ENCODE results near the gene LRRC25.
A peak's percentile ranks its signal among the peaks of the same experiment; 100 is the strongest.

The LRRC25 gene

DNA sequence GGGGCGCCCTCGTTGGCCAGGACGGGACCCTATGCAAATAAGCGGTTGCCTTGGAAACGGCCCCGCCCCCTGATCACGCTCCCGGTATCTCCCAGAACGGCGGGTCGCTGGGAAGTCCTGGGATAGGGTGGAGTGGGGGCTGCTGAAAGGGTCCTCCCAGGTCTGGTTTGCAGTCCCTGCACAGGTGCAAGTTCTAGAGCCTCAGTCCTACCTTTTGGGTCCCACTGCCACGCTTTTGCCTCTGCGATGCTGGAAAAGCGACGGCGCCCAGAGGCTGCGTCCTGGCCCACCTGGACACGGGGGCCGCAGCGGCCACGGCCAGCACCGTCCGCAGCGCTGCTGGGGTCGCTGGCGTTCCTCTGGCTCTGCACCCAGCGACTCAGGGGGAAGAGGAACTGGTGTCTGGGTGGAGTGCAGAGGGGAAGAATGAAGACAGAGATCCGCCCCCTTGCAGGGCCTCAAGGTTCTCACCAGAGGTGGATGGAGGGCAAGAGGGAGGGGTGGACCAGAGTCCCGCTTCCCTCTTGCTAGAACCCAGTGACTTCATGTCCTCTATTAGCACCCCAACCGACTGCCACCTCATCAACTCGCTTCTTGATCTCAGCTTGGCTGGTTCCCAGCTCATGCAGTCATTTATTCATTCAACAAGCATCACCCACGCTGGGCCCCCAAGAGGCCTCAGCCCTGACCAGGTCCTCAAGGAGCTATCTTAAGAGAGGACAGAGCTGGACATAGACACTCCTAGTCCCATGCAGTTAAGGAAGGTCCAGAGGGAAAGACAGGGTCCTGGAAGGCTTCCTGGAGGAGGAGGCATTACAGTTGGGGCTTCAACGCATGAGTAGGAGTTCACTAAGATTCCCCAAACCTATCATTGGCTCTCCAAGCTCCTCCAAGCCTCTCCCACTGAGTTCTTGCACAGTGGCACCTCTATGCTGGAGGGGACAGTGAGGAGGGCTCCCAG, at the start of gene LRRC25:
TSS of gene LRRC25 (minus strand) at position 381 of the 961 bp plus-strand sequence. CDS start 659 bp downstream, outside the sequence.
- DNase-seq: no peak

DNA sequence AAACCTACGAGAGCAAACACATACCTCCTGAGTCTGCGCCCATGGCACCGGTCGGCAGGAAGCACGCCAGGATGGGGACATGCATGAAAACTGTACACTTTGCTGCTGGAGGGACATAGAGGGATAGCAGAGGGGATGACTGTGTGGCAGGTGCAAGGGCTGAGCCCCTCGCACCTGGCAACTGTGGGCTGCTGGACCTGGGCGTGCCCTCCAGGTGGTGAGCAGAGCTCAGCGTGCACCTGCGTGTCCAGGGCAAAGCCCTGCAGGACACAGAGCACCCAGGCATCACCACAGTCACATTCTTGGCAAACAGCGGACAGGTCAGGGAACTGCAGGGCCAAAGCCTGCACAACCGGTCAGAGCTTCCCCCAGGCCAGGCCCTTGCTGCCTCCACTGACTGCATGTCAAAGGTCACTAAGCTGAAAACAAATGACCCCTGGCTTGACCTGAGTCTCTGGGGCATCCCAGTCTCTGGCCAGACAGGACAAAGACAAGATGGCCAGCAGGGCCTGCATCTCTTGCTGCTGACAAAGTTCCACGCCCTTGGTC, 49.5 kb upstream of the LRRC25 start:
- no peak for DNase-seq

DNA sequence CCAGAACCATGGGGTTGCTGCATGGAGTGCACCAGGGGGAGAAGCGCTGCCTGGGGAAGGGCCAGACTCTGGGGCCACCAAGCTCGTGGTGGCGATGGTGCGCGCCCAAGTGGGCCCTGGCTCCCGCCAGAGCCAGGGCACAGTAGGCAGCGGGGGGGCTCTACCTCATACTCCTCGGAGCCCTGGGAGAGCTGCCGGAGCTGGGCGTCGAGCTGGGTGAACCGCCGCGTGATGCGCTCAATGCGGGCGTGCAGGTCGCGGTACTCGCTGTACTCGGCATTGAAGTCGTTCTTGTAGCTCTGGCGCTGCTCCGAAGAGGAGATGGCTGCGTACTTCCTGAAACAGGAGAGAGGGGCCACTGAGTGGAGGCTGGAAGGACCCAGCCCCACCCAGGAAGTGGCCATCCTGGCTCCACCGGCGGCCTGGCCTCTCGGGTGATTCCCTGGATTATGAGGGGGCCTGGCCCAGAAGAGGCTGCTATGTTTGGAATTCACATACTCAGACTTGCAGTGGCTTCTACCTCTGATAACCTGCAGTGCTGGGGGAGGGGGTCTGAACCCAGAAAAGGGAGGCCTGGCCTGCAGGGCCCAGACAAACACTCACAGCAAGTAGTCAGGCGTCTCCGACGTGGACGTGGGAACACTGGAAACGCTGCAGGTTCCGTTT, 48.9 kb upstream of the LRRC25 start:
- no peak for DNase-seq

- DNase-seq: no peak
Observed at GRCh38 chr19:18445262-18445948, 48.0 kb upstream of the LRRC25 start.

DNA sequence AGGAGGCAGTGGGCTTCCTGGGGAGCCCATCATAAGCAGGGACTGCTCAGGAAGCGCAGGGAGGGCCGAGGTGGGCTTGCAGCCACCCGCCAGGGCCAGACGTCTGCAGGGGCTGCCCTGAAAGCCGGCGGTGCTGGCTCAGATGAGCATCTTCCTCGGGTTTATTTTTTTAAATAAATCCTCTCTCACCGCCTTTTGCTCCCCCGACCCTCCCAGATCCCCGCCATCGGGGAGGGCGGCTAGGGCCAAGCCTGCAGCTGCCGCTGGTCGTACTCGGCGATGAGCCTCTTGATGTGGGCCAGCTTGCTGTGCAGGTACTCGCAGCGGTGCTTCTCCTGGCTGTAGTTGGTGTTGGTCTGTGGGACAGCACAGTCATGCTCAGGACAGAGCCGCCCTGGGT, 47.1 kb upstream of the LRRC25 start:
- no peak for DNase-seq

DNA sequence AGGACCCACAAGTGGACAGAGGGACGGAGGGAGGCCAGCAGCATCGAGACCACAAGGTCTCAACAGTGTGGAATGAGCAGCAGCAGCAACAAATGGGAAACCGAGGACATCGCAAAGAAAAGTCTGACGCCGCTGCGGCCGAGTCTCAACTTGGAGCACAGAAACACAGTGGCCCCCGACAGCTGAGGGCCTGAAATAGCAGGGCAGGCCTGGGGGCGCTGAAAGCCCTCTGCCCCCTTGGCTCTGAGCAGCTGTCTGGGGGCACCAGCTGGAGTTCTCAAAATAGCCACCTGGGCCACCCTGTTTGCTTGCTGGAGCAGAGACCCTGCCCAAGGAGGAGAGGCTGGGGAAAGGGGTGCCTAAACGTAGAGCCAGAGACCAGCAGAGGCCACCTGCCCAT, 46.4 kb upstream of the LRRC25 start:
- DNase-seq: no peak

GRCh38 chr19:18443406-18443805, 46.0 kb upstream of the LRRC25 start:
- DNase-seq: no peak

- DNase-seq: no peak
Observed at GRCh38 chr19:18442941-18443340, 45.5 kb upstream of the LRRC25 start.

GRCh38 chr19:18441804-18442788, 44.7 kb upstream of the LRRC25 start:
- no peak for DNase-seq

- DNase-seq: no peak
Observed at GRCh38 chr19:18440936-18441803, 43.7 kb upstream of the LRRC25 start.

DNA sequence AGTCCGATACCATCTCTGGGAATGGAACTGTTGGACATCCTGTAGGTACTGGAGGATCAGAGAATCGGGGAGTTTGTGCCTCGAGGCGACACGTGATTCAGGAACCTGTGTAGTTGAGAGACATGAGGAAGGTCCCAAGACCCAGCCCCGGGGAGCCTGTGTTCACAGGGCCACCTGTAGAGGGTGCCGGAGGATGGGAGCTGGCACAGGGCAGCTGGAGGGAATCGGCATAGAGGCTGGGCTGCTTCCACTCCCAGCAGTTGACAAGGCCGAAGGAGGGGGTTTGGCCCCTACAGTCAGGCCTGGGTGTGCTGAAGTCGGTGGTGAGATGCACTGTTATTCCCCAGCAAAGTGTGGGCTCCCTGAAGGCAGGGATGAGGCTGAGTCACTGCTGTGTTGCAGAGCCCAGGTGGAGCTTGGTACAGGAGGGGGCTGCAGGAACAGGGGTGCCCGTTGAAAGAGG, 43.0 kb upstream of the LRRC25 start:
- DNase-seq: no peak

- no peak for DNase-seq
Observed at GRCh38 chr19:18439910-18440237, 42.5 kb upstream of the LRRC25 start.

DNA sequence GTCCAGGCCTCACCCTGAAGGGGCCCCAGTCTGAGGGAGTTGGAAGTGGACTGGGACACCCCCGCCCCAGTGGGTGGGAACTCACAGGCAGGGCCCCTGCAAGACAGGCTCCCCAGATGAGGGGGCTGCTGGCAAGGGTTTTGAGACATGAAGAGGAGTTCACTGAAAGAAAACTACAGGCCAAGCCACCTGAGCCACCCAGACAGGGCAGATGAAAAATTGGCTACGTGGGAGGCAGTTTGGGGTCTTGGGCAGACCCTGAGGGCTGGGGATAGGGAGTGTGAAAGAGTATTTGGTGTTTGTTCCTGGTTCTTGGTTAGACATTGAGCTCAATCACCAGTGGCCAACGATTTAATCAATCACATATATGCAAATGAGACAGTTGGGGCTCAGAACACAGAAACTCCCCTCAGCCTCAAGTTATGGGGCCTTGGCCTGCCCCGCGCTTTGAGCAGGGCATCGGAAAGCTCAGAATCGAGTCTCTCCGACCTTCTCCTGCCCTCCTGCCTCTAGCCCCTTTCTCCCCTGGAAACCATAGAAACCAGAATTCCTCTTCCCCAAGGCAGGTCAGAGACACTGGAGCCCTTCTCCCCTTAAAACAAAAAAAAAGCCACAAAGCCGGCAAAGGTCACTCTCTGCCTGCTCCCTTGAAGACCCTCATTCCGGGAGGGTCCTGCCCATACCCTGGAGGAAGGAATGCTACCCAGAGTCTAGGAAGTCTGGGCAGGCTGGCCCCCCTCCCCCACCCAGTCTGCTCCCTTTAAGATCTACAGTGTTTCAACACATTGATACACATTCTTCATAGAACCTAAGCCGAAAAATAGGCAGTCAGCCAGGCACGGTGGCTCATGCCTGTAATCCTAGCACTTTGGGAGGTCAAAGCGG, 41.8 kb upstream of the LRRC25 start:
- DNase-seq: no peak

- DNase-seq: no peak
Observed at GRCh38 chr19:18438331-18439024, 41.1 kb upstream of the LRRC25 start.

DNA sequence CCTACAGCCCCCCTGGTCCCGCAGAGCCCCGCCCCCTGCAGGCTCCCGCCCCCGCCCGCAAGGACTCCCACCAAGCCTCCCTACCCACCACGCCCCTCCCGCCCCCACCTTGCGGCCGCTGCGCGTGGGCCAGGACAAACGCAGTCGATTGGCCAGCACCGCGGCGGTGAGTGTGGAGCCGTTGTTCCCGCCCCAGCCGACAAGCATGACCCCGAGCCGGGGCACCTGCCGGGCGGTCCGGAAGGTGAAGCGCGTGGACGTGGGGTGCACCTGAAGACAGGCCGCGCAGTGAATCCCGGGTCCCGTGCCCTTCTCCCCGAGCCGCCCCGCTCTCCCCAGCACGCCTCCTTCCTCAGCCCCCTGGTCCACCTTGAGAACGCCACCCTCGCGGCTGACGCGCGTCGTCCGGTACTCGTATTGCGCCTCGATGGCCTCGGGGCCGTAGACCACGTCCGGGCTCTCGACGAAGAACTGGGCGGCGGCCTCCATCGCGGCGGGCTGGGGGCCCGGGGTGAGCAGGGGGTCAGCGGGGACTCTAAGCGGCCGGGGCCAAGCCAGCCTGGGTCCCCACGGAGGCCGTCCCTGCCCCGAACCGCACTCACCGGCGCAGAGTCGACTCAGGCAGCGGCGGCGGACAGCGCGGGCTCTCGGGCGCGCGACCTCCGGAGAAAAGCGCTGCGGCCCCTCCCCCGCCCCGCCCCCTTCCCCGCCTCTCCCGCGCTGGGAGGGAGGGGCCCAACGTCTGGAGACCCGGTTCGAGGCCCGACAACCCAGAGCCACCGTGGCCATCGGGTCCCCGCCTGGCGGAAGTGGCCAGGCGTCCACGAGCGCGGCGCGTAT, 40.3 kb upstream of the LRRC25 start, which contains the start of gene ISYNA1:
TSS of gene ISYNA1 (minus strand) at position 643 of the 840 bp plus-strand sequence. CDS start at position 489, 154 bp downstream.
- peak in 2 of 4 experiments; percentile 27 to 32 for DNase-seq

- DNase-seq: peak; percentile 48 to 70 (median 58)
Observed at GRCh38 chr19:18436671-18437490, 39.5 kb upstream of the LRRC25 start.
